Measurements from ENCODE around the gene NACAD. TPM values are rescaled to one million over a fixed set of nuclear protein-coding genes. Genes with fewer than 3 reads are reported as not detected.
A peak's percentile ranks its signal among the peaks of the same experiment; 100 is the strongest.

The NACAD gene
- total and polyA plus RNA-seq, 3 donors from 2014 or later, result 6.9 to 12.0 (median 8.7) TPM

DNA sequence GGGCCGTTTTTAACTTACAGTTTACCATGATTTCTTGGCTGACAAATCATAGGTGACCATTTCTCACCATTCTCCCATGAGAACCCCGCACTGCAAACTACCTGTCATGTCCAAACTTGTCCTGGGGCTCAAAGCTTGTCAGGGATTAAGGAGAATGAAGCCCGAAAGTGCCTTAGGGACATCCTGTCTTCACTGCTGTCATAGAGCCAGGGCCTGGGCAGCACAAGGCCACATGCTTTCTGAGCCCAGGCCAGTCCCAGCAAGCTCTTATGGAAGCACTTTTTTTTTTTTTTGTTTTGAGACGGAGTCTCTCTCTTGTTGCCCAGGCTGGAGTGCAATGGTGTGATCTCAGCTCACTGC is 54.9 kb downstream of the NACAD start:
- intact Hi-C loops (cut with DNase I; ENCODE audit: low total_unique reads), result no loop called here
- DNase-seq, result peak; percentile 61
- no peaks in the 10 kb centered on the region for H3K4me1 ChIP-seq
- H3K4me3 ChIP-seq, result no peak overlapping the region
- no peaks in the 10 kb centered on the region for H3K9me3 ChIP-seq
- H3K27ac ChIP-seq, result peak overlapping the region in 1 of 2 donors; percentile 28
- H3K27me3 ChIP-seq, result no peaks in the 10 kb centered on the region
- no peak for TF ChIP-seq POLR2A (IDR thresholded peaks at IDR 0.05)
- TF ChIP-seq, protein P1, sequence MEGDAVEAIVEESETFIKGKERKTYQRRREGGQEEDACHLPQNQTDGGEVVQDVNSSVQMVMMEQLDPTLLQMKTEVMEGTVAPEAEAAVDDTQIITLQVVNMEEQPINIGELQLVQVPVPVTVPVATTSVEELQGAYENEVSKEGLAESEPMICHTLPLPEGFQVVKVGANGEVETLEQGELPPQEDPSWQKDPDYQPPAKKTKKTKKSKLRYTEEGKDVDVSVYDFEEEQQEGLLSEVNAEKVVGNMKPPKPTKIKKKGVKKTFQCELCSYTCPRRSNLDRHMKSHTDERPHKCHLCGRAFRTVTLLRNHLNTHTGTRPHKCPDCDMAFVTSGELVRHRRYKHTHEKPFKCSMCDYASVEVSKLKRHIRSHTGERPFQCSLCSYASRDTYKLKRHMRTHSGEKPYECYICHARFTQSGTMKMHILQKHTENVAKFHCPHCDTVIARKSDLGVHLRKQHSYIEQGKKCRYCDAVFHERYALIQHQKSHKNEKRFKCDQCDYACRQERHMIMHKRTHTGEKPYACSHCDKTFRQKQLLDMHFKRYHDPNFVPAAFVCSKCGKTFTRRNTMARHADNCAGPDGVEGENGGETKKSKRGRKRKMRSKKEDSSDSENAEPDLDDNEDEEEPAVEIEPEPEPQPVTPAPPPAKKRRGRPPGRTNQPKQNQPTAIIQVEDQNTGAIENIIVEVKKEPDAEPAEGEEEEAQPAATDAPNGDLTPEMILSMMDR (IDR thresholded peaks at IDR 0.05), result no peak
- 34 to 48% methylated on average over 4 of the region's 4 CpGs for WGBS, 2 donors
- no peaks in the 10 kb centered on the region for H3K36me3 ChIP-seq (ENCODE audit: low read depth, missing control alignments)

DNA sequence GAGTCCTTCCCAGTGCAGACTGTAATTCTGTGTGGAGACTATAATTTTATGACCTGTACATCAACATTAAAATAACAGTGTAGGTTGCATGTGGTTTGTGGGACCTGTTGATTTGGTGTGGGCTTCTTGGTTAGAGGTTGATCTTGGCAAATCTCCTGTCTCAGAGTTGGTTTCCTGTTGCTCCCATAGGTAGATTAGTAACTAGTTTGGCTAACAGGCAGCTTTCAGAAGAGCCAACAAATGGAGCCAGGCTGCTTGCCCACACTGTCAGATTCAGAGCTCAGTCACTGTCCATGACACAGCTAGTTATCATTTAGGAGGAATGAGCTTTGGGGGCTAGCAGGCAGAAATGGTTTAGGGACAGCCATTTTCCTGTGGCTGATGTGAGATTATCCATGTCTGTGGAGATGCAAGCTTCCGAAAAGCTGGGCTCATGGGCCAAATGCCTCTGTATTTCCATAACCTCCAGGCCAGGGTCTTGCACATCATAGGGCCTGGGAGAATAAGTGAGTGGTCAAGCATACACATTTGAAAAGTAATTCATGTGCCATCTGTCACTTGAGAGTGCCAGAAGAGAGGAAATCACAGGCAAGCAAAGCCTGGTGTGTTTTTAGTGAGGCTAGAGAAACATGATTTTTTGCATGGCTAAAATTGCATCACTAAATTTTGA is 55.4 kb downstream of the NACAD start:
- peak overlapping the region in 1 of 2 donors; percentile 28 for H3K27ac ChIP-seq
- DNase-seq, result no peak
- TF ChIP-seq, protein P1 (IDR thresholded peaks at IDR 0.05), result no peak
- TF ChIP-seq POLR2A (IDR thresholded peaks at IDR 0.05), result no peak

DNA sequence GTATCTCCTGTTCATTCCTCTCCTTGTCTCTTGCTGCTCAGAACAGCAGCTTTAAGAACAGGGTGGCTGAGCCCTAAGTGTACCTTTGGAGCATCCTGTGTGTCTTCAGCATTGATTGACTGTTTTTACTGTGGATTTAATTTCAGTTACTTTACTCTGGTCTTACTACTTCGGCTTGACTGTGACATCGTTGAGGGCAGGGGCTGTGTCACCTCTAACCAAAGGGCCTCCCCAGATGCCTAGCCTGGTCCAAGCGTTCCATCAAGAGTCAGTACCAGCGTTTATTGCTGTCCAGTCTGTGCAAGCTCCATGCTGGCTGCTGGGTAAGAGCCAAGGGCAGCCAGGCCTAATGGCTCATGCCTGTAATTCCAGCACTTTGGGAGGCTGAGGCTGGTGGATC is 56.3 kb downstream of the NACAD start:
- intact Hi-C loops (cut with DNase I; ENCODE audit: low total_unique reads), result no loop called here
- Histone ChIP-seq H3K9me3 (no peaks in the 10 kb centered on the region), H3K4me1 (no peaks in the 10 kb centered on the region), H3K27me3 (no peaks in the 10 kb centered on the region), H3K27ac (no peak overlapping the region), H3K36me3 (ENCODE audit: low read depth, missing control alignments) (no peaks in the 10 kb centered on the region), H3K4me3 (no peak overlapping the region)
- DNase-seq, result no peak
- TF ChIP-seq POLR2A (IDR thresholded peaks at IDR 0.05), result no peak
- TF ChIP-seq, protein P1 (IDR thresholded peaks at IDR 0.05), result no peak
- WGBS, 2 donors, result 84 to 88% methylated on average over 4 of the region's 4 CpGs

More for the DNA sequence above, 55.4 kb downstream of the NACAD start:
- WGBS, 2 donors, result 56% methylated on average over 1 of the region's 1 CpG; no CpG with 5 or more reads in 1 of the 2 donors
- no peaks in the 10 kb centered on the region for H3K9me3 ChIP-seq
- H3K36me3 ChIP-seq (ENCODE audit: low read depth, missing control alignments), result no peaks in the 10 kb centered on the region
- H3K27me3 ChIP-seq, result no peaks in the 10 kb centered on the region
- intact Hi-C loops (cut with DNase I; ENCODE audit: low total_unique reads), result no loop called here
- H3K4me1 ChIP-seq, result no peaks in the 10 kb centered on the region
- no peak overlapping the region for H3K4me3 ChIP-seq

DNA sequence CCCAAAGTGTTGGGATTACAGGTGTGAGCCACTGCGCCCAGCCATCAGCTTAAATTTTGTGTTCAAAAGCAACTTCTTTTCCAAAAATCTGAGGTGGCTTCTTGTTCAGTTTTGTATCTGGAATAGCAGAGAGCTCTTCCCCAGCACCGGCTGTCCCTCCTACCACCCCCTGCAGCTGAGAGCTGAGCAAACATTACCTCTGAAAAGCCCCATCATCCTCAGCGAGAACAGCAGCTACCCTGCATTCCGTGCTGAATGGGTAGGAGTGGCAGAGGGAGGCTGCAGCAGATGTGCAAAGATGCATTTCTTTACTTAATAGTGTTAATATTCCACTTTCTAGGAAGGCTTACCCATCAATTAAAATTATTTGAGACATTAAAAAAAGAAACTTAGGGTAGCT is 56.9 kb downstream of the NACAD start:
- TF ChIP-seq POLR2A (IDR thresholded peaks at IDR 0.05), result no peak
- TF ChIP-seq, protein P1 (IDR thresholded peaks at IDR 0.05), result no peak
- H3K27me3 ChIP-seq, result no peaks in the 10 kb centered on the region
- H3K4me1 ChIP-seq, result no peaks in the 10 kb centered on the region
- WGBS, 2 donors, result 87% methylated on average over 4 of the region's 4 CpGs
- H3K4me3 ChIP-seq, result no peak overlapping the region
- no peak overlapping the region for H3K27ac ChIP-seq
- H3K9me3 ChIP-seq, result no peaks in the 10 kb centered on the region
- no peaks in the 10 kb centered on the region for H3K36me3 ChIP-seq (ENCODE audit: low read depth, missing control alignments)
- intact Hi-C loops (cut with DNase I; ENCODE audit: low total_unique reads), result no loop called here
- DNase-seq, result no peak

Small RNA genes within 50 kb of the gene (small RNA-seq; reads per million reads assigned to genes)
- gene SNORA5A (7.2 to 7.9 reads per million in 2 donors), gene SNORA5B (0 reads per million in 2 donors), gene SNORA5C (85.9 to 110 reads per million in 2 donors)

Other genes starting within 250 kb of the NACAD start
- gene H2AZ2, start 240.9 kb downstream of the NACAD start, total RNA-seq, result 100 to 1,000 TPM in 1 of 2 donors, 10 to 100 TPM in 1; 77.2 to 103 TPM
- gene H2AZ2, start 240.9 kb downstream of the NACAD start, polyA plus RNA-seq (ENCODE audit: insufficient read depth, low read depth, low replicate concordance), result 154 TPM
- gene PURB, start 203.4 kb downstream of the NACAD start, total RNA-seq, result 10 to 100 TPM; 22.4 to 23.9 TPM
- gene PURB, start 203.4 kb downstream of the NACAD start, polyA plus RNA-seq (ENCODE audit: insufficient read depth, low read depth, low replicate concordance), result 14.7 TPM
- gene MYO1G, start 110.0 kb downstream of the NACAD start, total RNA-seq, result 1 to 10 TPM in 1 of 2 donors, under 1 TPM in 1; 0.63 to 1.7 TPM
- gene MYO1G, start 110.0 kb downstream of the NACAD start, polyA plus RNA-seq (ENCODE audit: insufficient read depth, low read depth, low replicate concordance), result 2.5 TPM
- gene CCM2, start 88.8 kb downstream of the NACAD start, total RNA-seq, result 10 to 100 TPM; 85.4 to 95.1 TPM
- gene CCM2, start 88.8 kb downstream of the NACAD start, polyA plus RNA-seq (ENCODE audit: insufficient read depth, low read depth, low replicate concordance), result 57.6 TPM
- gene TBRG4, start 22.7 kb upstream of the NACAD start, total RNA-seq, result 10 to 100 TPM; 75.7 to 82.8 TPM
- 82.7 TPM for gene TBRG4, start 22.7 kb upstream of the NACAD start, polyA plus RNA-seq (ENCODE audit: insufficient read depth, low read depth, low replicate concordance)
- gene RAMP3, start 68.8 kb upstream of the NACAD start, total RNA-seq, result 10 to 100 TPM; 17.0 to 23.8 TPM
- gene RAMP3, start 68.8 kb upstream of the NACAD start, polyA plus RNA-seq (ENCODE audit: insufficient read depth, low read depth, low replicate concordance), result 9.1 TPM